Transverse colon (tissue), 4 donors: ENCODE data around the gene SMPX. TPM values are rescaled to one million over a fixed set of nuclear protein-coding genes. Genes with fewer than 3 reads are reported as not detected.

Source experiments
- DNase-seq: peaks from one replicate; pipeline ENCODE4 v3.0.0-alpha.2; 2019
- H3K27ac ChIP-seq, 4 donors: fragments of 200-600 bp; sonication (generic); 2 replicates each; pipeline ENCODE4 v1.5.1; 2016 to 2018; ENCODE audit warnings: inconsistent platforms in 4 of 4
- H3K27me3 ChIP-seq: fragments of 200-600 bp; sonication (generic); 2 replicates; pipeline ENCODE4 v1.5.1; 2017; ENCODE audit warnings: inconsistent platforms
- H3K36me3 ChIP-seq, 4 donors: fragments of 200-600 bp; sonication (generic); 2 replicates each; pipeline ENCODE4 v1.5.1; 2017 to 2019; ENCODE audit warnings: inconsistent platforms in 4 of 4
- H3K4me1 ChIP-seq, 4 donors: fragments of 200-600 bp; sonication (generic); 2 replicates each; pipeline ENCODE4 v1.5.1; 2017 to 2020; ENCODE audit warnings: inconsistent platforms in 4 of 4
- H3K4me3 ChIP-seq, 4 donors: fragments of 200-600 bp; sonication (generic); 1 replicate in 1 of 4; 2 replicates in 3 of 4; pipeline versions ENCODE4 v1.5.1 to v1.6.1; 2017 to 2019; ENCODE audit warnings: inconsistent platforms in 4 of 4
- H3K9me3 ChIP-seq, 2 donors: fragments of 200-600 bp; sonication (generic); 2 replicates each; pipeline ENCODE4 v1.5.1; 2017 to 2019; ENCODE audit warnings: inconsistent platforms in 2 of 2
- CTCF ChIP-seq, 5 experiments: fragments of 200-600 bp in 3 of 5; fragments of 450-650 bp in 2 of 5; sonication (generic) in 3 of 5; IDR thresholded peaks; 1 replicate in 2 of 5; 2 replicates in 3 of 5; pipeline ENCODE4 v1.5.1; 2016 to 2017; ENCODE audit warnings: antibody characterized with exemption in 5 of 5, inconsistent platforms in 3 of 5, mild to moderate bottlenecking in 2 of 5, moderate library complexity in 1 of 5
- EP300 ChIP-seq: sonication (generic); formaldehyde crosslinking; IDR thresholded peaks from one replicate; pipeline ENCODE4 v1.6.1; 2017; ENCODE audit warnings: antibody characterized with exemption, low read depth
- POLR2A ChIP-seq: fragments of 450-650 bp; IDR thresholded peaks from one replicate; pipeline ENCODE4 v1.6.1; 2016; ENCODE audit warnings: antibody characterized with exemption, mild to moderate bottlenecking, moderate library complexity
- POLR2AphosphoS5 ChIP-seq, 3 donors: sonication (generic); formaldehyde crosslinking; IDR thresholded peaks; one replicate each; pipeline ENCODE4 v1.6.1; 2016; ENCODE audit warnings: antibody characterized with exemption in 3 of 3
- WGBS, 2 donors: methylation state at CpG; one replicate each; pipeline ENCODE4 v1.1.5; 2018; ENCODE audit warnings: low coverage in 1 of 2; 5-methylcytosine and 5-hydroxymethylcytosine counted together
- in situ Hi-C, 4 donors: fragments of 200-750 bp; cut with MboI; loops; one replicate each; pipeline versions ENCODE4 v1.15.0 to v1.15.1; 2017; ENCODE audit warnings: low sequenced_read_pairs in 3 of 4, low pct_ligation_motif_present in 1 of 4, low pct_unique_long_range_greater_than_20kb in 1 of 4
- intact Hi-C: fragments of 100-400 bp; cut with DNase I; formaldehyde crosslinking; loops from one replicate; pipeline ENCODE4 v1.15.1; 2023; ENCODE audit warnings: low total_unique reads
- total RNA-seq, 4 donors: library from RNA; depleted of rRNA; stranded (reverse); fragments of >200 nt; gene quantifications; one replicate each; pipeline ENCODE4 v1.1.0, GENCODE V29; 2016

Gene SMPX
- total RNA-seq, 4 donors from 2014 or later, result 1.7 to 6.1 TPM; not detected in 2

- intact Hi-C loops, result no loop called here
- H3K4me3 ChIP-seq, result peak overlapping the region in 3 of 4 donors; percentile 29 to 54 (median 30)
- H3K4me1 ChIP-seq, result no peaks in the 10 kb centered on the region
- 85% methylated on average over 50 of the region's 57 CpGs; no CpG with 5 or more reads in 1 of the 2 donors for WGBS, 2 donors
- no peak for TF ChIP-seq POLR2A
- no peak for TF ChIP-seq CTCF (IDR thresholded peaks at IDR 0.05)
- no peak for TF ChIP-seq POLR2AphosphoS5 (IDR thresholded peaks at IDR 0.05)
- TF ChIP-seq EP300, result no peak
- in situ Hi-C loops, result no loop called here
- no peaks in the 10 kb centered on the region for H3K36me3 ChIP-seq
- H3K9me3 ChIP-seq, result no peaks in the 10 kb centered on the region
- no peak overlapping the region for H3K27ac ChIP-seq
- DNase-seq, result no peak
- peaks cover 18% of the 10 kb centered on the region for H3K27me3 ChIP-seq
Observed at GRCh38 chrX:21657318-21658151, 100.4 kb downstream of the SMPX start.

- intact Hi-C loops (no loop called here), in situ Hi-C loops (no loop called here)
- Histone ChIP-seq H3K4me3 (no peak overlapping the region), H3K27me3 (peaks cover 18% of the 10 kb centered on the region), H3K4me1 (no peaks in the 10 kb centered on the region), H3K9me3 (no peaks in the 10 kb centered on the region), H3K27ac (no peak overlapping the region), H3K36me3 (no peaks in the 10 kb centered on the region)
- 84% methylated on average over 59 of the region's 61 CpGs; no CpG with 5 or more reads in 1 of the 2 donors for WGBS, 2 donors
- no peak for DNase-seq
- TF ChIP-seq CTCF (IDR thresholded peaks at IDR 0.05) (no peak), EP300 (no peak), POLR2A (no peak), POLR2AphosphoS5 (IDR thresholded peaks at IDR 0.05) (no peak)
Observed at GRCh38 chrX:21656587-21657317, 101.2 kb downstream of the SMPX start.

Other genes with a start within 250 kb of the SMPX start
- gene KLHL34, start 99.8 kb downstream of the SMPX start, total RNA-seq, result 1 to 10 TPM in 3 of 4 donors, under 1 TPM in 1; 0.20 to 3.7 (median 1.8) TPM
- 1 to 10 TPM; 1.8 to 7.8 (median 4.7) TPM for gene MBTPS2, start 81.5 kb upstream of the SMPX start, total RNA-seq
- gene YY2, start 97.9 kb upstream of the SMPX start, total RNA-seq, result 1 to 10 TPM in 3 of 4 donors, not detected in 1; 1.2 to 2.4 (median 1.6) TPM
- 10 to 100 TPM; 32.4 to 95.4 (median 43.8) TPM for gene SMS, start 182.6 kb upstream of the SMPX start, total RNA-seq